ENCODE data around the gene SALL3.

SALL3 gene

GRCh38 chr18:78981394-78981831 lies 1.8 kb downstream of the SALL3 start:
- DNase-seq: no peak

GRCh38 chr18:78981989-78982620 lies 2.5 kb downstream of the SALL3 start:
- DNase-seq: no peak

GRCh38 chr18:78983512-78983911 lies 3.9 kb downstream of the SALL3 start:
- DNase-seq: no peak

GRCh38 chr18:78984941-78985784 lies 5.5 kb downstream of the SALL3 start:
- no peak for DNase-seq

- no peak for DNase-seq
These were observed 6.4 kb downstream of the SALL3 start for GRCh38 chr18:78986018-78986481.

- DNase-seq: no peak
These were observed 11.8 kb downstream of the SALL3 start for GRCh38 chr18:78991446-78991845.

- no peak for DNase-seq
These were observed 12.7 kb downstream of the SALL3 start for GRCh38 chr18:78992041-78993011.

- DNase-seq: no peak
These were observed 13.7 kb downstream of the SALL3 start for GRCh38 chr18:78993014-78993926.

- no peak for DNase-seq
These were observed 14.4 kb downstream of the SALL3 start for GRCh38 chr18:78994000-78994399.

GRCh38 chr18:78994531-78994930 lies 14.9 kb downstream of the SALL3 start:
- DNase-seq: no peak

- no peak for DNase-seq
These were observed 15.5 kb downstream of the SALL3 start for GRCh38 chr18:78994977-78995582.

- DNase-seq: no peak
These were observed 16.2 kb downstream of the SALL3 start for GRCh38 chr18:78995740-78996395.

GRCh38 chr18:78996741-78997490 lies 17.3 kb downstream of the SALL3 start:
- no peak for DNase-seq

GRCh38 chr18:78998371-78999071 lies 18.9 kb downstream of the SALL3 start:
- DNase-seq: no peak

GRCh38 chr18:78999939-79000338 lies 20.3 kb downstream of the SALL3 start:
- DNase-seq: no peak

GRCh38 chr18:79000997-79001396 lies 21.4 kb downstream of the SALL3 start:
- no peak for DNase-seq

GRCh38 chr18:79005653-79006052 lies 26.0 kb downstream of the SALL3 start:
- no peak for DNase-seq

GRCh38 chr18:79006106-79006795 lies 26.6 kb downstream of the SALL3 start:
- no peak for DNase-seq

GRCh38 chr18:79007440-79007839 lies 27.8 kb downstream of the SALL3 start:
- no peak for DNase-seq
